ENCODE data around the gene SMIM11. TPM values are rescaled to one million over a fixed set of nuclear protein-coding genes. Genes with fewer than 3 reads are reported as not detected.
"Not testable (repeated sequence)": the region's sequence is repeated elsewhere in the genome, so short reads cannot be mapped to it uniquely, and the experiment has no call there.

SMIM11 gene
- total and polyA plus RNA-seq, 7 donors, result 3.5 to 14.6 (median 9.3) TPM; not detected in 1

GRCh38 chr21:34407294-34407693 is 32.0 kb downstream of the SMIM11 start:
- H3K4me3 ChIP-seq; H3K36me3 ChIP-seq; H3K4me1 ChIP-seq; DNase-seq; H3K27me3 ChIP-seq; H3K27ac ChIP-seq; H3K9me3 ChIP-seq; intact Hi-C loops (cut with DNase I): not testable (repeated sequence)
- no CpG with 5 or more reads among the region's 9 CpGs for WGBS, 2 donors

DNA sequence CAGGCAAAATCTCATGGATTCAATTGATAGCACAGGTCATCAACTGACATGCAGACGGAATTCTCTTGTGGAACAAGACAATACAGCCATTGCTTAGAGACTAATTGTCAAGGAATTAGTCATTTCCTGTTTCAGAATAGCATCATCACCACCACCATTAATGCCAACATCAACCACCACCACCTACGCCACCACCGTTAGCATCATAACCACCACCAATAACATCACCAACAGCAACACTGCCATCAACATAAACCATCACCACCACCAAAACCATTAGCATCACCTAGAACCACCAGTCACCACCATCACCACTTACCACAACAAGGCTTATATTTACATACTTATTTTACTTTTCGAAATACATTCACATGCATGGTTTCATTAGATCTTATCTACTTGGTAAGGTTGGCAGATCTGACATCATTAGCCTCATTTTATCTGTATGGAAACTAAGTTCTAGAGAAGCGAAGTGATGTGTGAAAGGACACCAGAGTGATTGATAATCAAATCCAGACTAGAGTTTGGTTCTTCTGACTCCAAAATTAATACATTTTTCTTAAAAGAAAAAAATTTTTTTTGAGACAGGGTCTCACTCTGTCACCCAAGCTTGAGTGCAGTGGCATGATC is 42.3 kb downstream of the SMIM11 start:
- H3K36me3 ChIP-seq; H3K27ac ChIP-seq; intact Hi-C loops (cut with DNase I); H3K9me3 ChIP-seq; DNase-seq; H3K4me3 ChIP-seq; H3K4me1 ChIP-seq; H3K27me3 ChIP-seq: not testable (repeated sequence)
- whole genome bisulfite sequencing, 2 donors, result no CpG with 5 or more reads among the region's 5 CpGs

- H3K36me3 ChIP-seq; H3K4me1 ChIP-seq; intact Hi-C loops (cut with DNase I); H3K27me3 ChIP-seq; DNase-seq; H3K9me3 ChIP-seq; H3K4me3 ChIP-seq; H3K27ac ChIP-seq: not testable (repeated sequence)
- no CpG with 5 or more reads among the region's 4 CpGs for WGBS, 2 donors
Observed at GRCh38 chr21:34423805-34424204, 48.5 kb downstream of the SMIM11 start, which contains the start of gene SMIM34. SMIM34 (minus strand) TSS chr21:34423951; CDS start chr21:34423839, 112 bp downstream.

- H3K36me3 ChIP-seq; H3K4me3 ChIP-seq; H3K4me1 ChIP-seq; H3K27ac ChIP-seq; H3K9me3 ChIP-seq; intact Hi-C loops (cut with DNase I); H3K27me3 ChIP-seq; DNase-seq: not testable (repeated sequence)
- WGBS, 2 donors, result no CpG with 5 or more reads among the region's 8 CpGs
Observed at GRCh38 chr21:34427339-34427738, 52.0 kb downstream of the SMIM11 start.

DNA sequence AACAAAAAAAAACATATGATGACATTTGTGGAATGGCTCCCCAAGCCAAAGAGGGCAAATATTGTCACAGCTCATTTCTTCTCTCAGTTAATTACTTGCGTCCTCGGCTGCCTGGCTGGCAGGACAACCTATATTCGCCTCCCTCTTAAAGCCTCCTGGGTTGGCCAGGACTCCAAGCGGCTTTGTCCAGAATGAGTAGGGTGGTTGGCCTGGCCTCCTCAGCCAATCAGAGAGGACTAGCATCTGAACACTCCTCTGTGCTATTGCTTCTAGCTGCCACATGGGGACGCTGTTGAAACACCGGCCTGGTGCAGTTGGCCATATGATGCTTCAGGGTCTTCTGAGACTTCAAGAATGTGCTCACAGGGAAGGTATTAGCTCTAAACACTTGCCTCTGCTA is 53.1 kb downstream of the SMIM11 start:
- H3K36me3 ChIP-seq; DNase-seq; H3K9me3 ChIP-seq; H3K4me3 ChIP-seq; H3K4me1 ChIP-seq; H3K27ac ChIP-seq; H3K27me3 ChIP-seq; intact Hi-C loops (cut with DNase I): not testable (repeated sequence)
- WGBS, 2 donors, result no CpG with 5 or more reads among the region's 6 CpGs

DNA sequence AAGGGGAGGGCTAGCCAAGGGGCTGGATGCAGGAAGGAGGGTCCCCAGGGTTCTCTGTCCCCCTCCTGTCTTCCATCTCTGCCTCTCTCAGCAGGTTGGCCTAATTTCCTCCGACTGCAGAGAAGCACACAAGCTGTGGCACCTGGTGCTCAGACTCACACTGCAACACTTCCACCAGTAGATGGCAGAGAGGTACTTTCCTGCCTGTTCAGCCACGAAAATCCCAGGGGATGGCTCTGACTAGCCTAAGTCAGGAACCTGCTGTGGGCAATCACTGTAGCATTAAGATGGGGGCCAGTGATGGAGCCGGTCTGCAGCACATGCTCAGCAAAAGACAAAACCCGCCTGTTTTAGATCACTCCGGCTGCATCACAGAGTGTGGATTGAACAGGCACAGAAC is 54.4 kb downstream of the SMIM11 start:
- WGBS, 2 donors, result no CpG with 5 or more reads among the region's 5 CpGs
- H3K4me1 ChIP-seq; intact Hi-C loops (cut with DNase I): not testable (repeated sequence)

More for the DNA sequence above, 54.4 kb downstream of the SMIM11 start:
- not testable (repeated sequence) for H3K4me3 ChIP-seq, H3K27me3 ChIP-seq, H3K36me3 ChIP-seq, H3K27ac ChIP-seq, H3K9me3 ChIP-seq, DNase-seq

Other genes with a start within 250 kb of the SMIM11 start
- under 1 TPM in 1 of 4 donors, not detected in 3; 0.99 TPM for gene KCNE2, start 11.5 kb upstream of the SMIM11 start, total RNA-seq
- gene KCNE2, start 11.5 kb upstream of the SMIM11 start, polyA plus RNA-seq, result under 1 TPM in 2 of 3 donors, not detected in 1; 0.61 to 0.92 TPM
- gene SMIM34, start 48.4 kb downstream of the SMIM11 start, total RNA-seq, result not detected
- gene SMIM34, start 48.4 kb downstream of the SMIM11 start, polyA plus RNA-seq, result not detected
- 1 to 10 TPM; 1.8 to 7.2 (median 2.9) TPM for gene KCNE1, start 136.7 kb downstream of the SMIM11 start, total RNA-seq
- under 1 TPM in 2 of 3 donors, not detected in 1; 0.60 TPM for gene KCNE1, start 136.7 kb downstream of the SMIM11 start, polyA plus RNA-seq
- gene RCAN1, start 239.6 kb downstream of the SMIM11 start, total RNA-seq, result 10 to 100 TPM; 21.4 to 79.6 (median 28.2) TPM
- gene RCAN1, start 239.6 kb downstream of the SMIM11 start, polyA plus RNA-seq, result 100 to 1,000 TPM in 1 of 3 donors, 10 to 100 TPM in 2; 38.3 to 148 (median 65.5) TPM

Measured in sigmoid colon (tissue), 7 donors.